Gastroesophageal sphincter (tissue), 4 donors: Measurements from ENCODE around the gene RHOC. TPM values are rescaled to one million over a fixed set of nuclear protein-coding genes. Genes with fewer than 3 reads are reported as not detected.
A peak's percentile ranks its signal among the peaks of the same experiment; 100 is the strongest.

Experiments
- ATAC-seq: fragments of 150-250 bp; one replicate; pipeline ENCODE4 v1.9.1; 2016; ENCODE audit warnings: mild to moderate bottlenecking, moderate library complexity
- H3K27ac ChIP-seq, 4 donors: fragments of 200-600 bp; sonication (generic) in 3 of 4; 1 replicate in 3 of 4; 2 replicates in 1 of 4; pipeline ENCODE4 v1.5.1; 2016 to 2019
- H3K27me3 ChIP-seq: fragments of 200-600 bp; sonication (generic); one replicate; pipeline ENCODE4 v1.5.1; 2019
- H3K36me3 ChIP-seq, 2 donors: fragments of 200-600 bp; sonication (generic); one replicate each; pipeline ENCODE4 v1.5.1; 2019; ENCODE audit warnings: control low read depth in 1 of 2
- H3K4me1 ChIP-seq, 3 donors: fragments of 200-600 bp; sonication (generic); 1 replicate in 2 of 3; 2 replicates in 1 of 3; pipeline ENCODE4 v1.5.1; 2016 to 2019; ENCODE audit warnings: control low read depth in 2 of 3
- H3K4me3 ChIP-seq, 2 donors: fragments of 200-600 bp; sonication (generic); one replicate each; pipeline ENCODE4 v1.5.1; 2019; ENCODE audit warnings: mild to moderate bottlenecking in 1 of 2, moderate library complexity in 1 of 2
- H3K9me3 ChIP-seq, 3 donors: fragments of 200-600 bp; sonication (generic); one replicate each; pipeline ENCODE4 v1.5.1; 2017 to 2019; ENCODE audit warnings: control low read depth in 2 of 3
- CTCF ChIP-seq, 4 experiments: fragments of 200-600 bp in 2 of 4; fragments of 450-650 bp in 2 of 4; sonication (generic) in 1 of 4; IDR thresholded peaks; one replicate each; pipeline ENCODE4 v1.5.1; 2017 to 2019; ENCODE audit warnings: antibody characterized with exemption in 4 of 4, mild to moderate bottlenecking in 2 of 4, moderate library complexity in 2 of 4
- EP300 ChIP-seq: sonication (generic); formaldehyde crosslinking; IDR thresholded peaks from one replicate; pipeline ENCODE4 v1.6.1; 2017; ENCODE audit warnings: antibody characterized with exemption, mild to moderate bottlenecking
- POLR2A ChIP-seq, 2 donors: fragments of 450-650 bp; IDR thresholded peaks; one replicate each; pipeline ENCODE4 v1.6.1; 2017; ENCODE audit warnings: antibody characterized with exemption in 2 of 2, mild to moderate bottlenecking in 2 of 2, moderate library complexity in 1 of 2
- POLR2AphosphoS5 ChIP-seq: sonication (generic); formaldehyde crosslinking; IDR thresholded peaks from one replicate; pipeline ENCODE4 v1.6.1; 2017; ENCODE audit warnings: antibody characterized with exemption
- WGBS, 2 donors: methylation state at CpG; one replicate each; pipeline ENCODE4 v1.1.5; 2018; ENCODE audit warnings: low coverage in 1 of 2; 5-methylcytosine and 5-hydroxymethylcytosine counted together
- total RNA-seq, 4 donors: library from RNA; depleted of rRNA; stranded (reverse); fragments of >200 nt; gene quantifications; one replicate each; pipeline ENCODE4 v1.1.0, GENCODE V29; 2016

Gene RHOC
- total RNA-seq, 4 donors from 2014 or later, result 183 to 354 (median 240) TPM

GRCh38 chr1:112687785-112688496 is 19.0 kb downstream of the RHOC start:
- H3K27ac ChIP-seq, result peak overlapping the region in 3 of 4 donors; percentile 11 to 62 (median 58)

GRCh38 chr1:112687361-112687760 is 19.6 kb downstream of the RHOC start:
- Histone ChIP-seq H3K9me3 (no peaks in the 10 kb centered on the region), H3K4me1 (peaks cover 0 to 22% (median 4%) of the 10 kb centered on the region in 3 donors), H3K36me3 (peaks cover 0 to 48% of the 10 kb centered on the region in 2 donors), H3K4me3 (no peak overlapping the region), H3K27me3 (no peaks in the 10 kb centered on the region), H3K27ac (peak overlapping the region in 3 of 4 donors; percentile 11 to 62 (median 58))
- TF ChIP-seq CTCF (IDR thresholded peaks at IDR 0.05) (no peak), EP300 (no peak), POLR2A (IDR thresholded peaks at IDR 0.05) (no peak), POLR2AphosphoS5 (no peak)
- ATAC-seq, result no peak
- WGBS, 2 donors, result 74 to 89% methylated on average over 3 of the region's 4 CpGs

More at GRCh38 chr1:112687785-112688496, 19.0 kb downstream of the RHOC start:
- Histone ChIP-seq H3K4me3 (no peak overlapping the region), H3K36me3 (peaks cover 0 to 54% of the 10 kb centered on the region in 2 donors), H3K4me1 (peaks cover 0 to 22% (median 4%) of the 10 kb centered on the region in 3 donors), H3K27me3 (no peaks in the 10 kb centered on the region), H3K9me3 (no peaks in the 10 kb centered on the region)
- TF ChIP-seq POLR2AphosphoS5 (no peak), CTCF (IDR thresholded peaks at IDR 0.05) (no peak), POLR2A (IDR thresholded peaks at IDR 0.05) (no peak), EP300 (no peak)
- ATAC-seq, result no peak
- 81 to 83% methylated on average over 4 to 9 of the region's 13 CpGs for WGBS, 2 donors

GRCh38 chr1:112686835-112687234 is 20.1 kb downstream of the RHOC start:
- no peak for ATAC-seq
- peaks cover 0 to 22% (median 4%) of the 10 kb centered on the region in 3 donors for H3K4me1 ChIP-seq
- WGBS, 2 donors, result 80 to 89% methylated on average over 1 to 4 of the region's 4 CpGs
- no peaks in the 10 kb centered on the region for H3K9me3 ChIP-seq
- no peaks in the 10 kb centered on the region for H3K27me3 ChIP-seq
- H3K36me3 ChIP-seq, result peaks cover 0 to 43% of the 10 kb centered on the region in 2 donors
- H3K27ac ChIP-seq, result no peak overlapping the region
- TF ChIP-seq POLR2A (IDR thresholded peaks at IDR 0.05) (no peak), EP300 (no peak), POLR2AphosphoS5 (no peak), CTCF (IDR thresholded peaks at IDR 0.05) (no peak)
- no peak overlapping the region for H3K4me3 ChIP-seq

GRCh38 chr1:112686417-112686816 is 20.5 kb downstream of the RHOC start:
- Histone ChIP-seq H3K27me3 (no peaks in the 10 kb centered on the region), H3K9me3 (no peaks in the 10 kb centered on the region), H3K27ac (no peak overlapping the region), H3K4me3 (no peak overlapping the region), H3K36me3 (peaks cover 0 to 38% of the 10 kb centered on the region in 2 donors), H3K4me1 (peaks cover 0 to 22% (median 4%) of the 10 kb centered on the region in 3 donors)
- 55 to 72% methylated on average over 2 to 3 of the region's 3 CpGs for WGBS, 2 donors
- TF ChIP-seq POLR2A (IDR thresholded peaks at IDR 0.05) (no peak), EP300 (no peak), CTCF (IDR thresholded peaks at IDR 0.05) (no peak), POLR2AphosphoS5 (no peak)
- ATAC-seq, result no peak

GRCh38 chr1:112685913-112686312 is 21.0 kb downstream of the RHOC start:
- Histone ChIP-seq H3K9me3 (no peaks in the 10 kb centered on the region), H3K27ac (no peak overlapping the region), H3K4me3 (no peak overlapping the region), H3K36me3 (peaks cover 0 to 33% of the 10 kb centered on the region in 2 donors), H3K27me3 (no peaks in the 10 kb centered on the region), H3K4me1 (peaks cover 0 to 22% (median 4%) of the 10 kb centered on the region in 3 donors)
- 82 to 91% methylated on average over 5 of the region's 5 CpGs for WGBS, 2 donors
- no peak for ATAC-seq
- TF ChIP-seq CTCF (IDR thresholded peaks at IDR 0.05) (no peak), EP300 (no peak), POLR2A (IDR thresholded peaks at IDR 0.05) (no peak), POLR2AphosphoS5 (no peak)
